Activated CD4-positive, alpha-beta T cell treated with anti-CD3 and anti-CD28 coated beads for 36 hours (primary cell): ENCODE results near the gene RABIF. TPM values are rescaled to one million over a fixed set of nuclear protein-coding genes. Genes with fewer than 3 reads are reported as not detected.
"Not testable (repeated sequence)": the region's sequence is repeated elsewhere in the genome, so short reads cannot be mapped to it uniquely, and the experiment has no call there.

ENCODE experiments used
- ATAC-seq: fragments of 200-7000 bp; cut with Tn5 transposase; one replicate; pipeline ENCODE4 v1.10.0; 2021; ENCODE audit warnings: mild to moderate bottlenecking, moderate library complexity
- CTCF ChIA-PET: fragments of 350-600 bp; sonication (Branson Sonifier 250); formaldehyde crosslinking; loops from one replicate; lab custom pipeline; 2021; ENCODE audit warnings: antibody characterized with exemption; lab: Charles Lee
- POLR2A ChIA-PET: fragments of 350-600 bp; sonication (Branson Sonifier 250); formaldehyde crosslinking; loops from one replicate; lab custom pipeline; 2021; ENCODE audit warnings: antibody characterized with exemption, inconsistent platforms; lab: Charles Lee
- DNase-seq: peaks from one replicate; pipeline ENCODE4 v3.0.0-alpha.2; 2020
- H3K27ac Mint-ChIP-seq: one replicate; pipeline ENCODE4 v1.8.0; 2021; ENCODE audit warnings: mixed read lengths
- H3K27me3 Mint-ChIP-seq: one replicate; pipeline ENCODE4 v1.8.0; 2021; ENCODE audit warnings: mixed read lengths
- H3K36me3 Mint-ChIP-seq: one replicate; pipeline ENCODE4 v1.8.0; 2021; ENCODE audit warnings: low read depth, mixed read lengths
- H3K4me1 Mint-ChIP-seq: one replicate; pipeline ENCODE4 v1.8.0; 2021; ENCODE audit warnings: mixed read lengths
- H3K4me3 Mint-ChIP-seq: one replicate; pipeline ENCODE4 v1.8.0; 2021; ENCODE audit warnings: mild to moderate bottlenecking, moderate library complexity, mixed read lengths
- H3K9me3 Mint-ChIP-seq: one replicate; pipeline ENCODE4 v1.8.0; 2021; ENCODE audit warnings: low read depth, mixed read lengths
- intact Hi-C, 2 experiments: fragments of 100-400 bp; cut with DNase I in 1 of 2; cut with micrococcal nuclease in 1 of 2; formaldehyde crosslinking; loops; one replicate each; pipeline versions ENCODE4 v1.14.2 to v1.15.1; 2022 to 2024; cut with DNase I, micrococcal nuclease
- total RNA-seq, 2 experiments: library from RNA; stranded (reverse); gene quantifications; one replicate each; pipeline ENCODE4 v1.2.3, GENCODE V29; 2021

The RABIF gene
- 1 to 10 TPM; 6.8 to 7.4 TPM for total RNA-seq

DNA sequence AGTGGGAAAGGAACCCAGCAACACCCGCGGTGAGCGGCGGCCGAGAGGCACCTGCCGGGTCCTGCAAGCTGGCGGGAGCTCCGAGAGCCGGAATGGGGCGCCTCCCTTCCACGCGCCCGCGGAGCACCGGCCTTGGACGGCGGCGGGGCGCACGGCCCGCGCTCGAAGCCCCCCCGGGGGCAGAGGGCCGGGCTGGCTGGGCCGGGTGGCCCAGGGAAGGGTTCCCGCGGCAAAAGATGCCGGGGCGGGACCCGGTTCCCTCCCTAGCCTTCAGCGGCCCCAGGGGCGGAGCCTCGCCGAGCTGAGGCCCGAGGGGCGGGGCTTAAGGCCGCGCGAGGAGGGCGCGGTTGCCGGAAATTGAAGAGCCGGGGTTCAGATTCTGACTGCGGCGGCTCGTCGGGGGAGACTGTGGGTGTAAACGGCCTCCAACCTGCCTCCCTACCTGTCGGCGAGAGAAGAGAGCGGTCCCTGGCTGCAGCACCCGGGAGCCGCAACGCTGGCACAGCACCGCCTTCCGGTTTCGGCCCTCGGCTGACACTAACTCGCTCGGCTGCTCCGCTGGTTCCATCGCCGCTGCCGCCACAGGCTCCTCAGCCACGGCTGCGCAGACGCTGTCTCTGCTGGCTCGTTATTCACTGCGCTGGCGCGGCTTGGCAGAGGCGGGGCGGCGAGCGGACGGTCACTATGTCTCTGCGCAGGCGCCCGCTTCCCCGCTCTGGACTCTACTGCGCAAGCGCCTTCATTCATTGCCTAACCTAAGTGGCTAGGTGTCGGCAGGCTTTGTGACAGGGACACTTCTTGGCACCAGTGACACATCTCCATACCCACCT lies at the start of gene RABIF:
TSS of gene RABIF (minus strand) at position 619 of the 830 bp plus-strand sequence. CDS start at position 568, 51 bp downstream.
- Mint-ChIP-seq H3K9me3 (no peaks in the 10 kb centered on the region), H3K4me1 (peaks cover 15% of the 10 kb centered on the region), H3K27me3 (no peaks in the 10 kb centered on the region), H3K36me3 (peaks cover 6% of the 10 kb centered on the region), H3K27ac (peak within 1 kb of the TSS; percentile 96), H3K4me3 (peak within 1 kb of the TSS; percentile 91)
- CTCF ChIA-PET = interaction anchor here (1.2 kb wide), 1 partner anchor 79 kb away, joined by 8 read pairs; no protein-coding TSS in a partner anchor
- peak; percentile 98 for DNase-seq
- intact Hi-C loops = loop anchor here (1.0 to 5.0 kb wide), 15 partner anchors 39 to 972 kb away; partner anchors contain the start of genes ADIPOR1 (in 2 of the 2), CYB5R1 (in 1 of the 2), KLHL12 (in 1 of the 2) and PCAT6 (in 1 of the 2)
- peak; percentile 94 for ATAC-seq
- POLR2A ChIA-PET = interaction anchor here (0.6 to 1.2 kb wide), 3 partner anchors 64 to 547 kb away, joined by 3 to 4 read pairs (median 3); partner anchors contain the start of genes TMEM183A and UBE2T

DNA sequence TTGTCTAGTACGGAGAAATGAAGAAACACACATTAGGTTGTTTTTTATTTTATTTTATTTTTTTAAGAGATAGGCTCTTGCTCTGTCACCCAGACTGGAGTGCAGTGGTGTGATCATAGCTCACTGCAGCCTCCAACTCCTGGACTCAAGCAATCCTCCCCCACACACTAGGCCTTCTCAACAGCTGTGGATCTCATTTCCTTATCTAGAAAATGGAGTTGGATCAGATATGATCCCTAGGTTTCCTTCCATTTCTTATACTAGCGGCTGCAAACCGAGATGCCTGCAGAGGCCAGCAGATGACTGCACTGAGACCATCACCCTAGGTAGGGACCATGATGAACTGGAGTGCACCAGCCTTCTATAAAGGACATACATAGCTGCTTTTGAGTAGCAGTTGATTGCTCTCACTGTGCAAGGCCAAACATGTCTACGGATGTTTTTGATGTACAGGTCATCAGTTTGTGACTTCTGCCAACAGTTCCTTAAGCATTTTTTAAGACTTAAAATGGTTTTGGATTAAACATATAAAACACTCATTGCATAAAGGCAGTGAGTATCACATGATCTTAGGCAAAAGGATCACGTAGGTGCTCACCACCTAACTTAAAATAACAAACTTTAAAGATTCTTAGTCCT lies 49.5 kb upstream of the RABIF start:
- ChIA-PET POLR2A (no interaction called here), CTCF (no interaction called here)
- Mint-ChIP-seq H3K4me3 (no peak overlapping the region), H3K27me3 (no peaks in the 10 kb centered on the region), H3K27ac (no peak overlapping the region), H3K4me1 (peaks cover 5% of the 10 kb centered on the region), H3K36me3 (peaks cover 12% of the 10 kb centered on the region), H3K9me3 (no peaks in the 10 kb centered on the region)
- ATAC-seq (no peak), DNase-seq (no peak)
- intact Hi-C loops = no loop called here

DNA sequence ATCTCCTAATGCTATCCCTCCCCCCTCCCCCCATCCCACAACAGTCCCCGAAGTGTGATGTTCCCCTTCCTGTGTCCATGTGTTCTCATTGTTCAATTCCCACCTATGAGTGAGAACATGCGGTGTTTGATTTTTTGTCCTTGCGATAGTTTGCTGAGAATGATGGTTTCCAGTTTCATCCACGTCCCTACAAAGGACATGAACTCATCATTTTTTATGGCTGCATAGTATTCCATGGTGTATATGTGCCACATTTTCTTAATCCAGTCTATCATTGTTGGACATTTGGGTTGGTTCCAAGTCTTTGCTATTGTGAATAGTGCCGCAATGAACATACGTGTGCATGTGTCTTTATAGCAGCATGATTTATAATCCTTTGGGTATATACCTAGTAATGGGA lies 47.5 kb upstream of the RABIF start:
- H3K4me1 Mint-ChIP-seq, H3K27me3 Mint-ChIP-seq, H3K36me3 Mint-ChIP-seq, H3K27ac Mint-ChIP-seq, H3K9me3 Mint-ChIP-seq, POLR2A ChIA-PET, H3K4me3 Mint-ChIP-seq, CTCF ChIA-PET, intact Hi-C loops, DNase-seq, ATAC-seq: not testable (repeated sequence)

DNA sequence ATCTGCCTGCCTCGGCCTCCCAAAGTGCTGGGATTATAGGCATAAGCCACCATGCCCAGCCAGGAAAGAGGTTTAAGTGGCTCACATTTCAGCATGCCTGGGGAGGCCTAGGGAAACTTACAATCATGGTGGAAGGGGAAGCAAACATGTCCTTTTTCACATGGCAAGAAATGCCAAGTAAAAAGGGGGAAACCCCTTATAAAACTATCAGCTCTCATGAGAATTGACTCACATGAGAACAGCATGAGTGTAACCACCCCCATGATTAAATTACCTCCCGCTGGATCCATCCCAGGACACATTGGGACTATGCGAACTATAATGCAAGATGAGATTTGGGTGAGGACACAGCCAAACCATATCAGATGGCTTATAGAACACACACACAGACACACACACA lies 46.9 kb upstream of the RABIF start:
- ChIA-PET POLR2A (no interaction called here), CTCF (interaction anchor here (0.6 kb wide), 1 partner anchor 73 kb away, joined by 3 read pairs; no protein-coding TSS in a partner anchor)
- peaks cover 2% of the 10 kb centered on the region for H3K36me3 Mint-ChIP-seq
- peaks cover 1% of the 10 kb centered on the region for H3K9me3 Mint-ChIP-seq
- ATAC-seq = no peak
- no peak for DNase-seq
- peaks cover 7% of the 10 kb centered on the region for H3K4me1 Mint-ChIP-seq
- H3K4me3 Mint-ChIP-seq = no peak overlapping the region
- no peaks in the 10 kb centered on the region for H3K27me3 Mint-ChIP-seq
- no peak overlapping the region for H3K27ac Mint-ChIP-seq
- intact Hi-C loops = no loop called here

DNA sequence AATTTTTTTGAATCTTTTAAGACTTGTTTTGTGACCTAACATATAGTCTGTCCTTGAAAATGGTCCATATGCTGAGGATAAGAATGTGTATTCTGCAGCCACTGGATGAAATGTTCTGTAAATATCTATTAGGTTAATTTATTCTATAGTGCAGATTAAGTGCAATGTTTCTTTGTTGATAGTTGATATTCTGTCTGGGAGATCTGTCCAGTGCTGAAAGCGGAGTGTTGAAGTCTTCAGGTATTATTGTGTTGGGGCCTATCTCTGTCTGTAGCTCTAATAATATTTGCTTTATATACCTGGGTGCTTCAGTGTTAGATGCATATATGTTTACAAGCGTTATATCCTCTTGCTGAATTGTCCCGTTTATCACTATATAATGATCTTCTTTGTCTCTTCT lies 45.8 kb upstream of the RABIF start:
- no peaks in the 10 kb centered on the region for H3K27me3 Mint-ChIP-seq
- intact Hi-C loops = no loop called here
- CTCF ChIA-PET = no interaction called here
- POLR2A ChIA-PET = no interaction called here
- H3K9me3 Mint-ChIP-seq = peaks cover 1% of the 10 kb centered on the region
- H3K27ac Mint-ChIP-seq = no peak overlapping the region
- peaks cover 7% of the 10 kb centered on the region for H3K4me1 Mint-ChIP-seq
- H3K36me3 Mint-ChIP-seq = peaks cover 2% of the 10 kb centered on the region
- DNase-seq (no peak), ATAC-seq (no peak)
- no peak overlapping the region for H3K4me3 Mint-ChIP-seq

DNA sequence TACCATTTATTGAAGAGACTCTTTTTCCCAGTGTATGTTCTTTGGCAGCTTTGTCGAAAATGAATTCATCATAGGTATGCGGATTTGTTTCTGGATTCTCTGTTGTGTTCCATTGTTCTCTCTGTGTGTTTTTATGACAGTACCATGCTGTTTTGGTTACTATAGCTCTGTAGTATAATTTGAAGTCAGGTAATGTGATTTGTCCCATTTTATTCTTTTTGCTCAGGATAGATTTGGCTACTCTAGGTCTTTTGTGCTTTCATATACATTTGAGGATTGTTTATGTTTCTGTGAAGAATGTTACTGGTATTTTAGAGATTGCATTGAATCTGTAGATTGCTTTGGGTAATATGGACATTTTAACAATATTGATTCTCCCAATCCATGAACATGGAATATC lies 43.5 kb upstream of the RABIF start:
- H3K4me1 Mint-ChIP-seq = peaks cover 7% of the 10 kb centered on the region

DNA sequence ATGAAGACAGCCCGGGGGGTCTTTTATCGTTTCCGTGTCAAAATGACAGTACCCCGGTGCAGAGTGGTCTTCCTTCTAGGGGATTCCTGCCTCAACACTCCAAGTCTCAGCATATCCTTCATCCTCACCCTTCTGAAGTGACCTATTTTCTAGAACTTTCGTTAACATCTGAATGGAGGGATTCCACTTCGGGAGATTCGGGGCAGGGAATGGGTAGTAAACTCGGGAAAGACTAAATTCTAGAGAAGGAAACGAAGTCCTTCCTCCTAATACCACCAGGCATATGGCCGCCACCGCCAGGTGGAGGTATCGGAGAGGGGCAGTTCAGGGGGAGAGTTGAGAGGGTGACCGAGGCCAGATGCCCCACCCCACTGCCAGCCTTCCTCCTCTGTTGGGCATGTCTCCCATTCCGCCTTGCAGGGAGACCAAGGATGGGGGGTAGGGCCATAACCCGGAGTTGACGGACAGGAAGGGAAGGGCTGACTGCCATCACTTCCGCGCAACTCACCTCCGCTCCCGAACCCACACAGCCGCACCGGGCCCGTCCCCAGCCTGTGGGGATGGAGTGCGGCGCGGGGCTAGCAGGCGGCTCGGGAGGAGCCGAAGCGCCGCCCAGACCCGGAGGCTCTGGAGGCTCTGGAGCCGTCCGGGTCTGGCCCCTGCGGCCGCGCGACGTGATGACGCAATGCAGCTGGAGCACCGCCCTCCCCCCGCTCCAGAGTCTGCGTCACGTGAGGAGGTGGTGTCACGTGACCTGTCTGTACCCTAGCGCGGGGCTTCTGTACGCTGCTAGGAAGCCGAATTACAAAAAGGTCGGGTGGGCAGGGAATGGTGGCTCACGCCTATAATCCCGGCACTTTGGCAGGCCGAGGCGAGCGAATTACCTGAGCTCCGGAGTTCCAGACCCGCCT lies 37.9 kb upstream of the RABIF start, which contains the start of gene KLHL12:
TSS of gene KLHL12 (minus strand) at position 654 of the 911 bp plus-strand sequence. CDS start 2,072 bp downstream, outside the sequence.
- CTCF ChIA-PET = interaction anchor here (0.6 to 1.2 kb wide), 4 partner anchors 72 to 202 kb away, joined by 3 to 6 read pairs (median 3); no protein-coding TSS in a partner anchor
- peak within 1 kb of the TSS; percentile 85 for H3K27ac Mint-ChIP-seq
- DNase-seq = peak; percentile 98
- POLR2A ChIA-PET = interaction anchor here (0.5 to 1.0 kb wide), 4 partner anchors 11 to 194 kb away, joined by 3 to 4 read pairs (median 4); partner anchors contain the start of gene TMEM183A
- peaks cover 20% of the 10 kb centered on the region for H3K36me3 Mint-ChIP-seq
- H3K9me3 Mint-ChIP-seq = no peaks in the 10 kb centered on the region
- peaks cover 24% of the 10 kb centered on the region for H3K4me1 Mint-ChIP-seq
- peak; percentile 96 for ATAC-seq
- H3K4me3 Mint-ChIP-seq = peak within 1 kb of the TSS; percentile 86
- no peaks in the 10 kb centered on the region for H3K27me3 Mint-ChIP-seq
- intact Hi-C loops = loop anchor here (1.0 to 5.0 kb wide), 11 partner anchors 31 to 1485 kb away; partner anchors contain the start of genes ADIPOR1 (in 2 of the 2), TMEM183A (in 2 of the 2), CYB5R1 (in 1 of the 2) and PCAT6 (in 1 of the 2)

More for the DNA sequence above, 43.5 kb upstream of the RABIF start:
- ChIA-PET POLR2A (interaction anchor here (0.5 kb wide), 1 partner anchor 38 kb away, joined by 3 read pairs; no protein-coding TSS in a partner anchor), CTCF (no interaction called here)
- intact Hi-C loops = no loop called here
- no peak for DNase-seq
- Mint-ChIP-seq H3K9me3 (peaks cover 1% of the 10 kb centered on the region), H3K27ac (no peak overlapping the region), H3K27me3 (no peaks in the 10 kb centered on the region), H3K36me3 (no peaks in the 10 kb centered on the region), H3K4me3 (no peak overlapping the region)
- ATAC-seq = no peak

DNA sequence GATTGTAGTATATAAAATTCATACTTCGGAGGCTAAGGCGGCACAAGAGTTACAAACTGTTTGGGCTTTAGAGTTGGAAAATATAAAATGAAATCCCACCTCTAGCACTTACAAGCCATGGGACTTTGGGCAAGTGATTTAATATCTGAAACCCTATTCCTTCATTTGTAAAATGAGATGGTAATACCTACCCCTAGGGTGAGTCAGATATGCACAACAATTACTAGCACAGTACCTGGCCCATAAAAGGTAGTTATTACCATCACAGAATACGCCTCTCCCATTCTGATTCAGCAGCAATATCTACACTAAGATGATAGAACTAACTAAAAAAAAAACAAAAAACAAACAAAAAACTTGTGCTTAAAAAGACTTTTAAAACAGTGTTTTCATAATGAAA lies 34.6 kb upstream of the RABIF start:
- ChIA-PET POLR2A (no interaction called here), CTCF (interaction anchor here (0.7 to 1.5 kb wide), 3 partner anchors 38 to 73 kb away, joined by 3 to 6 read pairs (median 3); no protein-coding TSS in a partner anchor)
- Mint-ChIP-seq H3K36me3 (peaks cover 27% of the 10 kb centered on the region), H3K27me3 (no peaks in the 10 kb centered on the region), H3K4me3 (no peak overlapping the region), H3K9me3 (no peaks in the 10 kb centered on the region), H3K4me1 (peaks cover 24% of the 10 kb centered on the region), H3K27ac (no peak overlapping the region)
- no peak for ATAC-seq
- intact Hi-C loops = no loop called here
- no peak for DNase-seq

DNA sequence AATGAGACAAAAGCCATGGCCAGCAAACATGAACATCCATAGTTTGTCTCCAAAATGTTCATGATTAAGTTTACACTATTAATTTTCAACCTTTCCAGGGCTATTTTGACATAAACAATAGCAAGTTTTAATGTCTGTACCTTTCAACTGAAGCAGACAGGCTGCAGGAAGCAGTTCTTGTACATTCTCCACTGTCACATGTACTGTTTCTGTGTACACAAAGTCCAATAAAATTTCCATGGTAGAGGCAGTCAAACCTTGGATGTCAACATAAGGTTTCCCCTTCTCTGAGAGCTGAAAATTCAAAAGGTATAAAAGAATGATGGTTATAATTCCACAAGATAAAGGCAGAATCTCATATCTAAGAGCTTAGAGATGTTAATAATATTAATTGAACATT lies 30.7 kb upstream of the RABIF start:
- H3K4me1 Mint-ChIP-seq = peaks cover 12% of the 10 kb centered on the region
- ChIA-PET POLR2A (no interaction called here), CTCF (interaction anchor here (0.9 kb wide), 1 partner anchor 105 kb away, joined by 4 read pairs; no protein-coding TSS in a partner anchor)
- DNase-seq (no peak), ATAC-seq (no peak)
- H3K4me3 Mint-ChIP-seq = no peak overlapping the region
- H3K9me3 Mint-ChIP-seq = no peaks in the 10 kb centered on the region
- H3K36me3 Mint-ChIP-seq = peaks cover 42% of the 10 kb centered on the region
- no peaks in the 10 kb centered on the region for H3K27me3 Mint-ChIP-seq
- no peak overlapping the region for H3K27ac Mint-ChIP-seq
- intact Hi-C loops = no loop called here

DNA sequence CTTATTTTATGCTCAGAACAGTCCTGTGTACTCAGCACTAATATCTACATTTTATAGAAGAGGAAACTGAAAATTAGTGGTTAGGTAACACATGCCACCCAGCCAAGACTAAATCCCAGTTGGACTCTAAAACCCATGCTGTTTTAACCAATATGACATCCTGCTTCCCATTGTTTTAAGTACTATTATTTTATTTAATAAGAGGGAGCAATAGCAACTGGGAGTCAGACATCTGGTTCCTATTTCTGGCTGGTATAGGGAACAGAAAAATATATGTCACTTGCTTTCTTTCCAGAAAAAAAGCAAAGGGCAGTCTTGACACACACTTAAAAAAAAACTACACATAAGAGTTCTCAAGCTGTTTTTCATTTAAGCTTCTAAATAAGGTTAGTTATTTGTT lies 26.2 kb upstream of the RABIF start:
- H3K4me3 Mint-ChIP-seq = no peak overlapping the region
- CTCF ChIA-PET = no interaction called here

More for the DNA sequence above, 26.2 kb upstream of the RABIF start:
- POLR2A ChIA-PET = no interaction called here
- intact Hi-C loops = no loop called here
- ATAC-seq (no peak), DNase-seq (no peak)
- H3K9me3 Mint-ChIP-seq = no peaks in the 10 kb centered on the region
- H3K27me3 Mint-ChIP-seq = no peaks in the 10 kb centered on the region
- H3K27ac Mint-ChIP-seq = no peak overlapping the region
- peaks cover 49% of the 10 kb centered on the region for H3K36me3 Mint-ChIP-seq
- peaks cover 2% of the 10 kb centered on the region for H3K4me1 Mint-ChIP-seq
